Middle frontal gyrus (tissue), 1 donor: ENCODE data around the gene MKNK2.
"Not testable (repeated sequence)": the region's sequence is repeated elsewhere in the genome, so short reads cannot be mapped to it uniquely, and the experiment has no call there.

Experiments used
- DNase-seq: peaks from one replicate; pipeline ENCODE4 v3.0.0-alpha.2; 2015; ENCODE audit warnings: low spot score; ENCODE audit errors: extremely low spot score

Gene MKNK2

DNA sequence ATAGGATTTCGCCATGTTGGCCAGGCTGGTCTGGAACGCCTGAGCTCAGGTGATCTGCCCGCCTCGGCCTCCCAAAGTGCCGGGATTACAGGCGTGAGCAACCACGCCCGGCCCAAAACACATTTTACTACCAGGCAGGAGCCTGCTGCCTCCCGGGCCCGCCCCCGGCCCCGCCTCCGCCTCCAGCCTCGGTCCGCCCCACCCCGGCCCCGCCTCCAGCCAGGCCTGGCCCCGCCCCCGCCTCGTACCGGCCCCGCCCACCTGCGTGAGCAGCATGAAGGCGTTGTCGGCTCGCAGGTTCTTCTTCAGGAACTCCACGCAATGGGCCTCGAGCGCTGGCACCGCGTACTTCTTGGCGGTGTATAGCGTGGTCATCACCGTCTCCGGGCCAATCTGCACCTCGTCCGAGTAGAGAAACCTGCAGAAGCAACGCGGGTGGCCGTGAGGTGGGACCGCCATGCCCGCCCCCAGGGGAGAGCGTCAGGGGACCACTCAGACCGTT, 58.2 kb downstream of the MKNK2 start:
- DNase-seq = no peak

DNA sequence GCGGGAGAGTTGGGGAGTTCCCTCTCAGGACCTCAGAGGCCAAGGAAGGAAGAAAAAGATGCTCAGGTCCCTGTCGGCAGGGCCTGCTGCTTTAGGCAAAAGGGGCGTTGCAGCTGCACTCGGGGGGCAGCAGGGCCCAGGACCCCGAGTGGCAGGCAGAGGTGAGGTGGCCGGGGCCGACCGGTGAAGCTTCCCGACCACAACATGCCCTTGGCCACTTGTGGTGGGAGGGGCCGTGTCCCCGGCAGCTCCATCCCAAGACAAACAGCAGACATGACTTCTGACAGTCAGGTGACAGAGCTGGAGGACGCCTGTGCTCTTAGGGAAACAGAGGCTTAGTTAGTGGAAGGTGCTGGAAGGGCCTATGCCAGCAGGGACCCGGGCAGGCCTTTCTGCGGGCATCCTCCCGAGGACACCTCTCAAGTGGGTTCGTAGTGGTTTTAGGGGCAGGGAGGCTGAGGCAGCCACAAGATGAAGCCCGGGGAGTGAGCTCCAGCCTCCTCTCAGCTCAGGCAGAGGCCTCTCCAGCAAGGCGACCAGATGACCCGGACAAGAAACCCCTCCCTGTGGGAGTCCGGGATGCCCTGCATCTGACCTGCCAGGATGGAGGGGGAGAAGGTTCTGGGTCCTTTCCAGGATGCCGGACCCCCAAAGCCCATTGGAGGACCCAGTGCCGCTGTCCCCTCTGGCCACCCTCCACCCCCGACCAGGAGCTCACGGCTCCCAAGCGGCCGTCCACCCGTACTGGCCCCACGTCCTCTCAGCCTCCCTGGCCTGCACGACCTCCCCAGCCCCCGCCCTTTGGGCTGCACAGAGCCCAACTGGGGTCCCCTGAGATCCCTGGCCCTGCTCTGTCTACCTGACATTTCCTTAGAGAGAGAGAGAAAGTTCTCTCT, 59.8 kb downstream of the MKNK2 start:
- DNase-seq = no peak

DNA sequence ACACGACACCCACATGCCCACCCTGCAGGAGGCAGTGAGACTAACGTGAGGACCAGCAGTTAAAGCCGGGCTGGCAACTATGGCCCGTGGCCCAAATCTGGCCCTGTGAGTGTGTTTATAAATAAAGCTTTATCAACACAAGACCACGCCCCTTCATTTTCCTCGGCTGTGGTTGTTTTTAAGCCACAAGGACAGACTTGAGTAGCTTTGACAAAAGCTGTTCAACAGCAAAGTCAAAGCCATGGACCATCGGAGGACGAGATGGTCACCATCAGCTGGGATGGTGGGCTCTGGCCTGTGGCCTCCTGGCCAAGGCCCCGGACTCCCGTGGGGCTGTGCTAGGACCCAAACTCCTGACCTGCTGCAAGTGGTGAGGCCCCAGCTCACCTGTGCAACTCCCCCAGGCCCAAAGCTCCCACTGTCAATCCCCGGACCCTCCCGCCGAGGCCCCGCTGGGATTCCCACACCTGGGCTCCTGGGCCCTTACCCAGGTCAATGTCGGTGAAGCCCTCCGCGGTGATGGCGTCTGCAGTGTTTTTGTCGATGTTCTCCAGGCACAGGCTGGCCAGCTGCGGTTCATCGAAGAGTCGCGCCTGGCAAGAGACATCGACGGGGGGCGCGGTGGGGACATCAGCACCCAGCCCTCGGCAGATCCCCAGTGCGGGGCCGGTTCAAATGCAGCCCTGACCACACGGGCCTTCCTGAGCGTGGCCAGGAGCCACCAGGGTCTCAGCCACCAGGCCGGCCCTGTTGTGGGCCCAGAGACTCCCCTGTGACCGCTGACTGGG, 60.6 kb downstream of the MKNK2 start:
- DNase-seq = no peak

DNA sequence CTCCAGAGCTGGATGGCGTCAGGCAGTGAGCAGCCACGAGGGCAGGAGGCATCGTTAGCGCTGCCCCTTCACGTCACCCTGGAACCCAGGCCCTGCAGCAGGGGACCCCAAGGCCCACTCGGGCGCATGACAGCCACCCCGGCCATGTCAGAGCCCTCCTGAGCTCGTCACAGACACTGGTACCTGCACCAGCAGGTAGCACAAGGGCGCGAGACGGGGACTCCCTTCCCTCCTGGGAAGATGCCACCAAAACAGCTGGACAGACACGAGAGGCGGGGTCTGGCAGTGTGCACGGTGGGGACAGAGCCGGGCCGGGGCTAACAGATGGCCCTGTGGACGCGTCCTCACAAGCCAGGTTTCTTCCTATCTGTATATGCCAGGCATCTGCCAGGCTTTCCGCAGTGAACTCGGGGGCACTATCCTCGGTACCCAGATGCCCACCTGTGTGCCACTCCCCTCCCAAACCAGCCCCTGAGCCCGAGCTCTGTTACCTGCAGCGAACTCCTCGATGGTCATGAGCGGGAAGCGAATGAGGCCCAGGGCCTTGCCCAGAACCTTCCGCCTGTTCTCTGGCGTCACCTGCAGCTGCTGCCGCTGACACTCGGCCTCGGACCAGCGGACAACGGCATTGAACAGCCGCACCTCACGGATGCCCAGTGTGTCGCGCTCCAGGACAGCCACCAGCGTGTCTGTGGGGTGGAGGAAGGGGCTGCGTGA, 61.4 kb downstream of the MKNK2 start:
- no peak for DNase-seq

DNA sequence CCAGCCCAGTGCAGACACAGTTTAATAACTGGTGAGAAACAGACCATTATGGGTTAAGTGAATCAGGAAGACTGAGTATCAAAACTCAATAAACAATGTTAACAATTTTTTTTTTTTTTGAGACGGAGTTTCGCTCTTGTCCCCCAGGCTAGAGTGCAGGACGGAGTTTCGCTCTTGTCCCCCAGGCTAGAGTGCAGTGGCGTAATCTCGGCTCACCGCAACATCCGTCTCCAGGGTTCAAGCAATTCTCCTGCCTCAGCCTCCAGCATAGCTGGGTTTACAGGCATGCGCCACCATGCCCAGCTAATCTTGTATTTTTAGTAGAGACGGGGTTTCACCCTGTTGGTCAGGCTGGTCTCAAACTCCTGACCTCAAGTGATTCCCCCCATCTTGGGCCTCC, 62.6 kb downstream of the MKNK2 start:
- not testable (repeated sequence) for DNase-seq
